ENCODE data around the gene OVAAL.

DNA sequence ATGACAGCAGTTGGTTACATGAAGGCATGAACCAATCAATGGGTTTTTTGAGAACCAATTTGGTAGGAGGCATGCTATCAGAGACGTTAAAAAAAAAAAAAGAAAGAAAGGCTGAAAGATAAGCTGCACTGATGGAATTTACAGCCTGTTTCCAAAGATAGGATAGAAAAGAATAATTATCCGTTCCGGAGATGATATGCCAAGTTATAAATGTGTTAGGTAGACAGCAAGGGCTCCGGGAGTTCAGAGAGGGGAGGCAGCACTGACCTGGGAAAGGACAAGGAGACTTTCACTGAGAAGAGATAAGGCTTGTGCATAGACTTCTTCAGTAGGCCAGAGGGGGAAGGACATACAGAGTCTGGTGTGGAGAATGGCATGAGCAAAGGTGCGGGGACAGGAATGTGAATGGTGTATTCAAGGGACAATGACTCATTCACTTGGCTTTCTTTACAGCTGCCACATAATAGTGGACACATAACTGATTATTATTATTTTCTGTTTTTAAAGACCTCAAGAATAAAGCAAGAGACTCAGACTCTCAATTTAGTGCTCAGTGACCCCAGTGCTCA lies 31.6 kb upstream of the OVAAL start:
- TF ChIP-seq EP300 (IDR thresholded peaks at IDR 0.05; ENCODE audit: borderline replicate concordance) (no peak), CREB1 (IDR thresholded peaks at IDR 0.05; ENCODE audit: low read depth) (no peak), CEBPB (IDR thresholded peaks at IDR 0.05) (no peak), YY1 (IDR thresholded peaks at IDR 0.05; ENCODE audit: low read depth) (no peak), EGR1 (IDR thresholded peaks at IDR 0.05) (no peak), TAF1 (IDR thresholded peaks at IDR 0.05; ENCODE audit: low read depth) (no peak), RAD21 (IDR thresholded peaks at IDR 0.05; ENCODE audit: low read depth) (no peak), TEAD4 (IDR thresholded peaks at IDR 0.05) (peak; percentile 55; the same call in 1 of the 2 replicates)
- TF ChIP-seq, protein P1, sequence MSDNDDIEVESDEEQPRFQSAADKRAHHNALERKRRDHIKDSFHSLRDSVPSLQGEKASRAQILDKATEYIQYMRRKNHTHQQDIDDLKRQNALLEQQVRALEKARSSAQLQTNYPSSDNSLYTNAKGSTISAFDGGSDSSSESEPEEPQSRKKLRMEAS (IDR thresholded peaks at IDR 0.05) = no peak
- TF ChIP-seq, protein P2, sequence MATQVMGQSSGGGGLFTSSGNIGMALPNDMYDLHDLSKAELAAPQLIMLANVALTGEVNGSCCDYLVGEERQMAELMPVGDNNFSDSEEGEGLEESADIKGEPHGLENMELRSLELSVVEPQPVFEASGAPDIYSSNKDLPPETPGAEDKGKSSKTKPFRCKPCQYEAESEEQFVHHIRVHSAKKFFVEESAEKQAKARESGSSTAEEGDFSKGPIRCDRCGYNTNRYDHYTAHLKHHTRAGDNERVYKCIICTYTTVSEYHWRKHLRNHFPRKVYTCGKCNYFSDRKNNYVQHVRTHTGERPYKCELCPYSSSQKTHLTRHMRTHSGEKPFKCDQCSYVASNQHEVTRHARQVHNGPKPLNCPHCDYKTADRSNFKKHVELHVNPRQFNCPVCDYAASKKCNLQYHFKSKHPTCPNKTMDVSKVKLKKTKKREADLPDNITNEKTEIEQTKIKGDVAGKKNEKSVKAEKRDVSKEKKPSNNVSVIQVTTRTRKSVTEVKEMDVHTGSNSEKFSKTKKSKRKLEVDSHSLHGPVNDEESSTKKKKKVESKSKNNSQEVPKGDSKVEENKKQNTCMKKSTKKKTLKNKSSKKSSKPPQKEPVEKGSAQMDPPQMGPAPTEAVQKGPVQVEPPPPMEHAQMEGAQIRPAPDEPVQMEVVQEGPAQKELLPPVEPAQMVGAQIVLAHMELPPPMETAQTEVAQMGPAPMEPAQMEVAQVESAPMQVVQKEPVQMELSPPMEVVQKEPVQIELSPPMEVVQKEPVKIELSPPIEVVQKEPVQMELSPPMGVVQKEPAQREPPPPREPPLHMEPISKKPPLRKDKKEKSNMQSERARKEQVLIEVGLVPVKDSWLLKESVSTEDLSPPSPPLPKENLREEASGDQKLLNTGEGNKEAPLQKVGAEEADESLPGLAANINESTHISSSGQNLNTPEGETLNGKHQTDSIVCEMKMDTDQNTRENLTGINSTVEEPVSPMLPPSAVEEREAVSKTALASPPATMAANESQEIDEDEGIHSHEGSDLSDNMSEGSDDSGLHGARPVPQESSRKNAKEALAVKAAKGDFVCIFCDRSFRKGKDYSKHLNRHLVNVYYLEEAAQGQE (IDR thresholded peaks at IDR 0.05; ENCODE audit: low read depth) = no peak

All from Ishikawa (cell line).